ENCODE measurements around the gene OGG1.

DNA sequence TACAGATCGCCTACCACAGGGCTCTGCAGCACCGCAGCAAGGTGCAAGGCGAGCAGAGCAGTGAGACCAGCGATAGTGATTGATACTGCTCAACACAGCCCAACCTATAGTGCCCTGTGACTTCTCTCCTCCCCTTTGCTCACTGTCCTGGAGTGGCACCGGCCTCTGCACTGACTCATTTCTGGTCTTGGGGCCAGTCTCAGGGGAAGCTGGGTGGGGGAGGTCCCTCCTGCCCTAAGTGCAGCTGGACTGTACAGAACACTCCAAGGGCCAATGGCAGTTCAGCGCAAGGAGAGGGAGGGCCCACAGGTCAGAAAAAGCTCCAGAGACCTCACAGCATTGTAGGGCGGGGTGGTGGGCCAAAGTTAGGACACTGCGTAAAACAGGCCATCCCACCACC is 2.5 kb upstream of the OGG1 start:
- TF ChIP-seq, protein P1, sequence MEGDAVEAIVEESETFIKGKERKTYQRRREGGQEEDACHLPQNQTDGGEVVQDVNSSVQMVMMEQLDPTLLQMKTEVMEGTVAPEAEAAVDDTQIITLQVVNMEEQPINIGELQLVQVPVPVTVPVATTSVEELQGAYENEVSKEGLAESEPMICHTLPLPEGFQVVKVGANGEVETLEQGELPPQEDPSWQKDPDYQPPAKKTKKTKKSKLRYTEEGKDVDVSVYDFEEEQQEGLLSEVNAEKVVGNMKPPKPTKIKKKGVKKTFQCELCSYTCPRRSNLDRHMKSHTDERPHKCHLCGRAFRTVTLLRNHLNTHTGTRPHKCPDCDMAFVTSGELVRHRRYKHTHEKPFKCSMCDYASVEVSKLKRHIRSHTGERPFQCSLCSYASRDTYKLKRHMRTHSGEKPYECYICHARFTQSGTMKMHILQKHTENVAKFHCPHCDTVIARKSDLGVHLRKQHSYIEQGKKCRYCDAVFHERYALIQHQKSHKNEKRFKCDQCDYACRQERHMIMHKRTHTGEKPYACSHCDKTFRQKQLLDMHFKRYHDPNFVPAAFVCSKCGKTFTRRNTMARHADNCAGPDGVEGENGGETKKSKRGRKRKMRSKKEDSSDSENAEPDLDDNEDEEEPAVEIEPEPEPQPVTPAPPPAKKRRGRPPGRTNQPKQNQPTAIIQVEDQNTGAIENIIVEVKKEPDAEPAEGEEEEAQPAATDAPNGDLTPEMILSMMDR (IDR thresholded peaks at IDR 0.05; ENCODE audit: insufficient read depth, low read depth, low read length) = no peak
- TF ChIP-seq EZH2 (IDR thresholded peaks at IDR 0.05; ENCODE audit: insufficient read depth, low read length) = no peak

Data from astrocyte (in vitro differentiated cells and primary cell).